Purkinje cell (primary cell): ENCODE results near the gene TTPAL. TPM values are rescaled to one million over a fixed set of nuclear protein-coding genes. Genes with fewer than 3 reads are reported as not detected.

Source experiments
- polyA plus RNA-seq: library from polyadenylated mRNA; unstranded; fragments of >200 nt; fragmentation: Nextera tagmentation; gene quantifications from 2 replicates; pipeline ENCODE4 v1.2.1, GENCODE V29; 2014

The TTPAL gene, protein sequence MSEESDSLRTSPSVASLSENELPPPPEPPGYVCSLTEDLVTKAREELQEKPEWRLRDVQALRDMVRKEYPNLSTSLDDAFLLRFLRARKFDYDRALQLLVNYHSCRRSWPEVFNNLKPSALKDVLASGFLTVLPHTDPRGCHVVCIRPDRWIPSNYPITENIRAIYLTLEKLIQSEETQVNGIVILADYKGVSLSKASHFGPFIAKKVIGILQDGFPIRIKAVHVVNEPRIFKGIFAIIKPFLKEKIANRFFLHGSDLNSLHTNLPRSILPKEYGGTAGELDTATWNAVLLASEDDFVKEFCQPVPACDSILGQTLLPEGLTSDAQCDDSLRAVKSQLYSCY
- 3.4 and 6.2 TPM in 2 replicates for polyA plus RNA-seq

DNA sequence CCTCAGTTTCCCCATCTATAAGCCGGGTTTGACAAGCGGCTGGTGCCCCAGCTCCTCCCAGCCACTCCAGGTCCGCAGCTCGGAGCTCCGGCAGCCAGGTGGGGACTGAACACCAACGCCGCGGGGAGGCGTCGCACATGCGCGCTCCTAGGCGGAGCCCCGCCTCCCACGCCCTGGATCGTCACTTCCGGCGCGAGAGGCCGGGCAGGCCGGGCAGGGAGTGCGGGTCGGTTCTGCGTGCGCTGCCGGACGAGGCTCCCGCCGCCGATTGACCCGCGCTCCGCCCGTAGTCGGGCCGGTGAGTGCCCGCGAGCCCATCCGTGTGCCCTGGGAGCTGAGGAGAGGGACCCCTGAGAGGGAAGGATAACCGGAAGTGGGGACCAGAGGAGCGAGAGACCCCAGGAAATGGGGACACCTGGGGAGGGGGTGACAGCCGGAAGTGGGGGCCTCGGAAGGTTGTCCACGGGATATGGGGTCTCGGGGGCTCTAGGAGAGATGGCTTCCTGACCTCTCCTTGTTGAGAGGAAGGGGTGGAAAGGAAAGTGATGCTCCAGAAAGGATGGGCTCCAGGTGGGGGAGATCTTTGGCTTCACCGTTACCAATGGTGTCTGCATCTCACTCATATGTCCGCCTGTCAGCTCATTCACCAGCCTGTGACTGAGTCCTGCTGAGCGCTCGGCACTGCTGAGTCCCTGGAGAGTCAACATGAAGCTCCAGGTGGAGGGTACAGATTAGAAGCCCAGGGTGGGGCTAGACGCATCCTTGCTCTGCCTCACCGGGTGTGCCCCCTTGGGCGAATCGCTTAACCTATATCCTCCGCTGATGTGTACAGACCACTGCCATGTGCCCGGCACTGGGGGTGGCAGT lies at the start of gene TTPAL:
TTPAL (plus strand) TSS at position 181 of the 867 bp plus-strand sequence. CDS start 4,126 bp downstream, outside the sequence.

GRCh38 chr20:44521484-44522481 lies 46.1 kb downstream of the TTPAL start, which contains the start of gene SERINC3:
Gene SERINC3, minus strand, starts transcription at chr20:44522070. Its CDS starts 119 bp downstream, at chr20:44521951.

Other genes starting within 250 kb of the TTPAL start
- 13.4 and 20.8 TPM in 2 replicates for gene GDAP1L1, start 228.6 kb upstream of the TTPAL start, polyA plus RNA-seq
- 7.6 and 8.4 TPM in 2 replicates for gene FITM2, start 164.7 kb upstream of the TTPAL start, polyA plus RNA-seq
- not detected in 2 replicates for gene R3HDML, start 138.8 kb upstream of the TTPAL start, polyA plus RNA-seq
- gene HNF4A, start 120.2 kb upstream of the TTPAL start, polyA plus RNA-seq: not detected in 2 replicates
- gene SERINC3, start 46.2 kb downstream of the TTPAL start, polyA plus RNA-seq: 271 and 279 TPM in 2 replicates
- gene PKIG, start 106.7 kb downstream of the TTPAL start, polyA plus RNA-seq: 19.5 and 41.2 TPM in 2 replicates
- not detected in 2 replicates for gene ADA, start 175.8 kb downstream of the TTPAL start, polyA plus RNA-seq
- not detected in 2 replicates for gene CCN5, start 239.5 kb downstream of the TTPAL start, polyA plus RNA-seq